ENCODE results near the gene NPIPA2. TPM values are rescaled to one million over a fixed set of nuclear protein-coding genes. Genes with fewer than 3 reads are reported as not detected.

Gene NPIPA2
- total RNA-seq, result not detected in 2 replicates

DNA sequence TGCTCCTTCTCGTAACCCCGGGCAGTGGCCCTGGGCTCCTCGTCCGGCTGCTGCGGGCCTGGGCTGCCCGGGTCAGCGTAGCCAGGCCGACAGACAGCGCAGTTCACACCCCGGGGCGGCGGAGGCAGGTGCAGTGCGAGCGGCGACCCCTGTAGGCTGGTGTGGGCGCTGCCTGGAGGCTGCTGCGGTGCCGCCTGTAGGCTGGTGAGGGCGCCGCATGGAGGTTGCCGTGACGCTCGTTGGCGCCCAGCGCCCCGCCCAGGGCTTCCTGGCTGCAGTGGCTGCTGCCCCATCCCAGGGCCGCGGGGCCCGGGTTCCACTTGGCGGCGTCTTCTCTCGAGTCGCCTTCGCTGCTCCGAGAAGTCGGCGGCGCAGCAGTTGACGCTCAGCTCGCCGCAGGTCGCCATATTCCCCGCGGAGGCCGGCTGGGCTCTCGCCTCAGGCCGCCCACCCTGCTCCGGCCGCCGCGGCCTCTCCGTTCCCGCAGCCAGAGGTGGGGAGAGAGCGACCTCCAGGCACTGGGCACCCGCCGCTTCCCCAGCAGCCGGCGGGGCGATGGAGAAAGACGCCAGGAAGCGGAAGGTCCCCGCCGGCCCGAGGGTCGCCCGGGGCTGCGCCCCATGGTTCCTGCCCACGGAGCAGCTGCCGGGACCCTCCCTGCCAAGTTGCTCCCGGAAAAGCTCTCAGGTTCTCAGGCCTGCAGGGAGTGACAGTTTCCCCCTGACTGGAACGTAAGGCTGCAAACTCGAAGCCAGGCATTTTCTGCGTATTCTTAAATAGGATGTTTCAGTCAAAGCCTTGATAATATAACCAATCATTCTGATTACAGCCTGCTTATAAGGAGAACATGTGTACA, at the start of gene NPIPA2:
Gene NPIPA2, plus strand, starts transcription at position 261 of the 856 bp plus-strand sequence. CDS start 5,533 bp downstream, outside the sequence.

DNA sequence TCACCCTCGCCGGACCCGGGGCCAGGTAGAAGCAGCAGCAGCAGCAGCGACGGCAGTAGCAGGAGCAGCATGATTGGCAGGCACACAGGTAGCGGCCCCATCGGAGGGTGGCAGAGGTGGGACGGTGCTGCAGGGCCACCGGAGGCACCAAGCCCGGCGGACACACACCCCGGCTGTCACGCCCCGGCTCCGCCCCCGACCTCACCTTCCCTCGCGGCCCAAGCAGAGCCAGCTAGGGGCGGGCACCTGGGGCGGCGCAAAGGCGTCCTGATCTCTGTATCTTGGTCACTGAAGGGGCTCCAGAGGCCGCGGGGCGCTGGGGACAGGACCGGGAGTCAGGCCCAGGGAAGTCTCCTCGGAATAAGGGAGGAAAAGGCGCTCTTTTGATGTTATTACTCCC, 48.2 kb upstream of the NPIPA2 start, which contains the start of gene PLA2G10:
Gene PLA2G10, minus strand, starts transcription at position 180 of the 400 bp plus-strand sequence. Its CDS starts 79 bp downstream, at position 101.

DNA sequence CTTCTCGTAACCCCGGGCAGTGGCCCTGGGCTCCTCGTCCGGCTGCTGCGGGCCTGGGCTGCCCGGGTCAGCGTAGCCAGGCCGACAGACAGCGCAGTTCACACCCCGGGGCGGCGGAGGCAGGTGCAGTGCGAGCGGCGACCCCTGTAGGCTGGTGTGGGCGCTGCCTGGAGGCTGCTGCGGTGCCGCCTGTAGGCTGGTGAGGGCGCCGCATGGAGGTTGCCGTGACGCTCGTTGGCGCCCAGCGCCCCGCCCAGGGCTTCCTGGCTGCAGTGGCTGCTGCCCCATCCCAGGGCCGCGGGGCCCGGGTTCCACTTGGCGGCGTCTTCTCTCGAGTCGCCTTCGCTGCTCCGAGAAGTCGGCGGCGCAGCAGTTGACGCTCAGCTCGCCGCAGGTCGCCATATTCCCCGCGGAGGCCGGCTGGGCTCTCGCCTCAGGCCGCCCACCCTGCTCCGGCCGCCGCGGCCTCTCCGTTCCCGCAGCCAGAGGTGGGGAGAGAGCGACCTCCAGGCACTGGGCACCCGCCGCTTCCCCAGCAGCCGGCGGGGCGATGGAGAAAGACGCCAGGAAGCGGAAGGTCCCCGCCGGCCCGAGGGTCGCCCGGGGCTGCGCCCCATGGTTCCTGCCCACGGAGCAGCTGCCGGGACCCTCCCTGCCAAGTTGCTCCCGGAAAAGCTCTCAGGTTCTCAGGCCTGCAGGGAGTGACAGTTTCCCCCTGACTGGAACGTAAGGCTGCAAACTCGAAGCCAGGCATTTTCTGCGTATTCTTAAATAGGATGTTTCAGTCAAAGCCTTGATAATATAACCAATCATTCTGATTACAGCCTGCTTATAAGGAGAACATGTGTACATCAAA, 38.9 kb upstream of the NPIPA2 start, which contains the start of gene NPIPA3:
Gene NPIPA3, plus strand, starts transcription at position 256 of the 856 bp plus-strand sequence. CDS start 5,533 bp downstream, outside the sequence.

Other genes starting within 250 kb of the NPIPA2 start
- 21.7 and 39.2 TPM in 2 replicates for gene PARN, start 112.3 kb upstream of the NPIPA2 start, total RNA-seq
- 52.9 and 60.6 TPM in 2 replicates for gene BFAR, start 109.6 kb upstream of the NPIPA2 start, total RNA-seq
- not detected in 2 replicates for gene PLA2G10, start 48.2 kb upstream of the NPIPA2 start, total RNA-seq
- gene NPIPA3, start 39.1 kb upstream of the NPIPA2 start, total RNA-seq, result not detected in 2 replicates
- gene NOMO1, start 91.2 kb downstream of the NPIPA2 start, total RNA-seq, result 80.8 and 106 TPM in 2 replicates
- gene NPIPA1, start 194.9 kb downstream of the NPIPA2 start, total RNA-seq, result 11.8 and 22.4 TPM in 2 replicates
- 41.2 and 46.3 TPM in 2 replicates for gene PDXDC1, start 232.5 kb downstream of the NPIPA2 start, total RNA-seq